SK-N-MC (cell line): ENCODE data around the gene ROBO2.

Source experiments
- DNase-seq: peaks from one replicate; pipeline ENCODE4 v3.0.0-alpha.2; 2011; ENCODE audit warnings: low read depth, low spot score
- H3K27ac ChIP-seq: fragments of 200-600 bp; sonication (generic); 2 replicates; pipeline ENCODE4 v1.5.1; 2016; ENCODE audit warnings: mixed run types
- H3K36me3 ChIP-seq: fragments of 200-600 bp; sonication (generic); 2 replicates; pipeline ENCODE4 v1.6.1; 2017; ENCODE audit warnings: antibody characterized with exemption, low read length, mixed read lengths; ENCODE audit not compliant: insufficient read depth
- H3K4me3 ChIP-seq: fragments of 200-600 bp; sonication (generic); 2 replicates; pipeline ENCODE4 v1.5.1; 2016
- H3K9ac ChIP-seq: fragments of 200-600 bp; sonication (generic); 2 replicates; pipeline ENCODE4 v1.8.0; 2017; ENCODE audit warnings: mixed run types, mixed read lengths; ENCODE audit not compliant: insufficient read length
- H3K9me3 ChIP-seq: fragments of 200-600 bp; sonication (generic); 2 replicates; pipeline ENCODE4 v1.6.1; 2017; ENCODE audit warnings: low read depth, mild to moderate bottlenecking, antibody characterized with exemption, low read length, moderate library complexity, mixed read lengths
- EZH2 ChIP-seq: fragments of 200-600 bp; sonication (generic); IDR thresholded peaks from one replicate; pipeline ENCODE4 v1.6.1; 2017; ENCODE audit warnings: antibody characterized with exemption
- FOXP2 ChIP-seq: optimal IDR thresholded peaks from 2 replicates; pipeline ENCODE3; 2011; ENCODE audit warnings: mild to moderate bottlenecking, moderate library complexity; ENCODE audit not compliant: insufficient read depth; ENCODE audit errors: extremely low read length, control extremely low read depth
- POLR2AphosphoS5 ChIP-seq: IDR thresholded peaks from 2 replicates; pipeline ENCODE4 v1.6.1; 2012; ENCODE audit warnings: mild to moderate bottlenecking, low read depth, low read length, borderline replicate concordance

ROBO2 gene

GRCh38 chr3:77078279-77078678 lies 38.4 kb downstream of the ROBO2 start:
- TF ChIP-seq FOXP2 (no peak), POLR2AphosphoS5 (no peak), EZH2 (no peak)
- Histone ChIP-seq H3K36me3 (no peaks in the 10 kb centered on the region), H3K4me3 (no peak overlapping the region), H3K9me3 (no peaks in the 10 kb centered on the region), H3K27ac (no peak overlapping the region), H3K9ac (no peak overlapping the region)
- no peak for DNase-seq

- no peak overlapping the region for H3K4me3 ChIP-seq
- no peak overlapping the region for H3K27ac ChIP-seq
- no peaks in the 10 kb centered on the region for H3K36me3 ChIP-seq
- TF ChIP-seq EZH2 = no peak
- no peak for TF ChIP-seq POLR2AphosphoS5
- no peak for TF ChIP-seq FOXP2
- H3K9ac ChIP-seq = no peak overlapping the region
- H3K9me3 ChIP-seq = no peaks in the 10 kb centered on the region
- DNase-seq = no peak
Observed at GRCh38 chr3:77079988-77080610, 40.2 kb downstream of the ROBO2 start.

GRCh38 chr3:77081240-77081661 lies 41.4 kb downstream of the ROBO2 start:
- H3K27ac ChIP-seq = no peak overlapping the region
- H3K4me3 ChIP-seq = no peak overlapping the region
- no peaks in the 10 kb centered on the region for H3K9me3 ChIP-seq
- no peak for TF ChIP-seq POLR2AphosphoS5
- TF ChIP-seq EZH2 = no peak
- TF ChIP-seq FOXP2 = no peak
- DNase-seq = no peak
- H3K9ac ChIP-seq = no peak overlapping the region
- no peaks in the 10 kb centered on the region for H3K36me3 ChIP-seq

- DNase-seq = no peak
- H3K9ac ChIP-seq = no peak overlapping the region
- TF ChIP-seq FOXP2 (no peak), EZH2 (no peak), POLR2AphosphoS5 (no peak)
- no peak overlapping the region for H3K27ac ChIP-seq
- no peaks in the 10 kb centered on the region for H3K36me3 ChIP-seq
- H3K4me3 ChIP-seq = no peak overlapping the region
- no peaks in the 10 kb centered on the region for H3K9me3 ChIP-seq
Observed at GRCh38 chr3:77084511-77084910, 44.6 kb downstream of the ROBO2 start.

GRCh38 chr3:77086408-77086807 lies 46.5 kb downstream of the ROBO2 start:
- Histone ChIP-seq H3K27ac (no peak overlapping the region), H3K9ac (no peak overlapping the region), H3K4me3 (no peak overlapping the region), H3K9me3 (no peaks in the 10 kb centered on the region), H3K36me3 (no peaks in the 10 kb centered on the region)
- DNase-seq = no peak
- TF ChIP-seq FOXP2 = no peak
- TF ChIP-seq EZH2 = no peak
- no peak for TF ChIP-seq POLR2AphosphoS5

- no peaks in the 10 kb centered on the region for H3K9me3 ChIP-seq
- TF ChIP-seq POLR2AphosphoS5 = no peak
- no peak overlapping the region for H3K4me3 ChIP-seq
- no peaks in the 10 kb centered on the region for H3K36me3 ChIP-seq
- DNase-seq = no peak
- no peak overlapping the region for H3K9ac ChIP-seq
- H3K27ac ChIP-seq = no peak overlapping the region
Observed at GRCh38 chr3:77091809-77092208, 51.9 kb downstream of the ROBO2 start.

- no peak for TF ChIP-seq FOXP2
- no peak for TF ChIP-seq EZH2
- no peak for TF ChIP-seq POLR2AphosphoS5
- no peak for DNase-seq
Observed at GRCh38 chr3:77093101-77093500, 53.2 kb downstream of the ROBO2 start.

GRCh38 chr3:77096145-77096544 lies 56.2 kb downstream of the ROBO2 start:
- no peak for DNase-seq
- no peaks in the 10 kb centered on the region for H3K9me3 ChIP-seq
- TF ChIP-seq POLR2AphosphoS5 (no peak), EZH2 (no peak), FOXP2 (no peak)
- no peak overlapping the region; the same call in 1 of the 2 replicates for H3K27ac ChIP-seq
- H3K36me3 ChIP-seq = no peaks in the 10 kb centered on the region
- no peak overlapping the region for H3K4me3 ChIP-seq
- H3K9ac ChIP-seq = no peak overlapping the region

More at GRCh38 chr3:77093101-77093500, 53.2 kb downstream of the ROBO2 start:
- Histone ChIP-seq H3K9me3 (no peaks in the 10 kb centered on the region), H3K27ac (no peak overlapping the region), H3K9ac (no peak overlapping the region), H3K36me3 (no peaks in the 10 kb centered on the region), H3K4me3 (no peak overlapping the region)
